Fibroblast of the conjunctiva (primary cell): Measurements from ENCODE around the gene KRIT1.
A peak's percentile ranks its signal among the peaks of the same experiment; 100 is the strongest.
"Not testable (repeated sequence)": the region's sequence is repeated elsewhere in the genome, so short reads cannot be mapped to it uniquely, and the experiment has no call there.

Experiments used
- DNase-seq: peaks from one replicate; pipeline ENCODE4 v3.0.0-alpha.2; 2010; ENCODE audit warnings: low read depth

Gene KRIT1

DNA sequence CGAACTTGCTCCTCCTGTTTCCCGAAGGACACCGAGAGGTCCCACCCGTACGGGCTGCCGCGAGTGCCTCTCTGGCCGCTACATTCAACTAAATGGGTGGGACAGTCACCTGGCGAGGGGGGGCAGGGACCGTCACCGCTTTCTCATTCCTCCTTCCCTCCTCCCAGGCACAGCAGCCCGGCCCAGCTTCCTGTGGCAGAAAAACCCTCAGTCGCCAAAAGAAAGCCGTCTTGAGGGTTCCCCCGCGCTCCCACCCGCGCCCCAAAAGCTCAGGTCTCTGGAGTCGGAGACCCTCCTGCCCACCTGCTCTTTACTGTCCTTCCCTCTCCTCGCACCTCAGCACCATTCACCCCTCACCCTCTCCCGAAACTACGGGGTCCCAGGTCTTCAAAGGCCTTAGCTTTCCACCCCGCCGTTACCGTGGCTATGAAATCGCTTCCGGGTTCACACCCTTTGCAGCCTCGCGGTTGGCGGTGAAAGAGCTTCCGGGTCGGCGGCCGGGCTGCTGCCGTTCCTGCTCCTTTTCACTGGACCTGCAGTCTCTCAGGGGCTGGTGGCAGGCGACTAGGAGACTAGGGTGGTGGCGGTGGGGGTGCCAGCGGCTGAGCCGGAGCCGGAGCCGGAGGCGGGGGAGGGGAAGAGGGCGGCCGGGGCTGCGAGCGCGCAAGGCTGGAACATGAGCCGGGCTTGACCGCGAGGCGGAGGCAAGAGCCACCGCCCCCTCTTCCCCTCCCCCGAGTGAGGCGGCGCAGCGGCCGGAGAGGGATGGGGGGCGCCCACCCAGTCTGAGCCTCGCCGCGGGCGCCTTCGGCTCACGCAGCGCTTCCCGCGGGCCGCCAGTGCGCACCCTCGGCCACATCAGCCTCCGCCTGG is at the start of gene KRIT1, which contains the start of gene ANKIB1:
Gene KRIT1 (minus strand): TSS at position 428 of the 873 bp plus-strand sequence. CDS start 3,779 bp downstream, outside the sequence.
Gene ANKIB1 (plus strand): TSS at position 488 of the 873 bp plus-strand sequence. CDS start 49,005 bp downstream, outside the sequence.
- peak; percentile 39 for DNase-seq

GRCh38 chr7:92295391-92295790 is 49.7 kb upstream of the KRIT1 start:
- DNase-seq = no peak

DNA sequence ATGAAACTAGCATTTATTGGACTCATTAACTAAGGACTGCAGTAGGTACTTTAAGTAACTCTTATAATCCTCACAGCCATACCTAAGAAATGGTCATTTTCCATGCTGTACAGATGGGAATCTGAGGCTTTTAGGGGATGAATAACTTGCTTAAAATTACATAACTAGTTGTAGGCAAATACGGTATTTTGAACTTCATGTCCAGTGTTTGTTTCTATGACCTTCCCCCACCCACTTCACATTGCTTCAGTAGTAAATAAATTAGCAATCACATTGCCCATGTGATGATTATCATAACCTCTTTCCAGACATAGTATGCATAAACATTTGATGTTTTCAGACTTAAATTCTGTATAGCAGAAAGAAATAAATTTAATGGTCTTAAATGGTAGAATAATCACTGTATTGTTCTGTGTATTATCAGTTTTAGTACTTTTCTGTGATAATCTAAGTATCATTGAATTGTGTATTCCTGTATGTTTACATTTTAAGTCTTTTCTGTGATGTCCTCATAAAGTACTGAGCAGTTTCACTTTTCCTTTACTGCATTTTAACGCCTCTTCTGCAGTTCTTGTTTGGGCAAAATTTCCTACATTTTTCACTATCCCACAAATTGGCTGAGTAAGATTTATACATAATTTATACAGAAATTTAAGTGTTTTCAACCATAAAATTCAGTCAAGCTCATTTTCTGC is 48.3 kb upstream of the KRIT1 start:
- DNase-seq = no peak

GRCh38 chr7:92292981-92293380 is 47.3 kb upstream of the KRIT1 start:
- DNase-seq = no peak

- no peak for DNase-seq
Observed at GRCh38 chr7:92289321-92289720, 43.6 kb upstream of the KRIT1 start.

DNA sequence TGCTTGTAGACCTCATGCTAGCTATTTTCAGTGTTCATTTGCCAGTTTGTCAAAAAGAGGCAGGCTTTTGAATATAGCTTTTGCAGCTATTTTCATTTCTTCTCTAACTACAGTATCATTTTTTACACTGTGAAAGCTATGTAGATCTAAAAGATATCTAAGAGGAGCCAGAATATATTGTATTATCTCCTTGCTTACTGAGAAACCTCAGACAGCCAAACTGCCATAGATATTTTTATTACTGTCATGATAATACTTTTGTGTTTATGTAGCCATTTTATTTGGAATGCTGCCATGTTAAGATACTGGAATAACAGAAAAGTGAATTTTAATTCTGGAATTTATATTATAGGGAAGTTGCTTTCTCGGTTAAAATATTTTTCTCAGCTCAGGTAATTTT is 37.2 kb upstream of the KRIT1 start:
- DNase-seq = no peak

- no peak for DNase-seq
Observed at GRCh38 chr7:92282221-92282814, 36.6 kb upstream of the KRIT1 start.

DNA sequence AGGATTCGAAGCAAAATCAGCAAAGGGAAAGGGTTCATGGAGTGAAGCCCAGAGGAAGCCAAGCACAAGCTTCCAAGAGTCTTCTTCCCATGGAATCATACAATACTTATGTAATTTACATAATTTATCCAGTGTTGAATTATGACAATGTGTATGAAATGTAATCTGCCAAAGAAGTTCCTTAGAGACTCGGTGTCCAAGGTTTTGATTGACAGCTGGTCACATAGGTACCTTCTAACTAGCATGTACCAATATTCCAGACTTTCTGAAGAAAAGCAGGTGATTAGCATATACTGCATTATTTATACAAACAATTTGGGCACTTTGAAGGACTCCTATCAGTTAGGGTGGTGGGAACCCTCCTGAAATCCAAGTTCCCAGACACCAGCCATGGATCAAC is 35.3 kb upstream of the KRIT1 start:
- no peak for DNase-seq

- DNase-seq = no peak
Observed at GRCh38 chr7:92279396-92280031, 33.8 kb upstream of the KRIT1 start.

DNA sequence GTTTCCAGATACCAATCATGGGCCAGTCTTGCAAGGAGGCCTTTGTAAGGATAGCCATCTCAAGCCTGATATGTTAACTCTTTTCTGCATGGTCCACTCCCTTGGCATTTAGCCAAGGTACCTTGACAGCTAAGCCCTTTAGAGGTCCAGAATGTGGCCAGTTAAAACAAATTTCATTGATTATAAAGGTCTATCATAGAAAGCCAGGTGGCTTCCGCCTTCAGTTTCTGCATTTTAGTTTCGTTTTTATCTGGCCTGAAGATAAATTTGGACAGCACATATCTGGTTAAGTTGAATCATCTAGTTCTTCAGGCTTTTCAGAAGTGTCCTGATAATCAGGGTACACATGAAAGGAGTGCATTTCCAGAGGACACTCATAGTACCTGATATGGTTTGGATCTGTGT is 30.7 kb upstream of the KRIT1 start:
- DNase-seq = no peak

DNA sequence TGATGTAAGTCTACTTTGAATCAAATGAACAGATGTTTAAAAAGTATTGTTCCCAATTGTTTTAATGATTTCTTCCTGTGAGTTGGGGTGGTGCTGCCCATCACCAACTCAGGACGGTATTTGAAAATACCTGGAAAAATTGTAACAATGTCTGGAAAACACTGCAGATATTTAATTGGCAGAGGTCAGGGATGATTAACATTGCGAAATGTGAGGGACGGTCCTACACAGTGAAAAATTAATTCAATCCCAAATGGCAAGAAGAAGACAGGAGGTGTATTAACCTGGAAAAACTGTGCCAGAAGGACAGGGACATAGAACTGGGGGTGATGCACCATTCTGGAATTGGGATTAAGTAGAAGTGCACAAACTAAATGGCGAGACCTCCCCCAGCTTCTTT is 29.6 kb upstream of the KRIT1 start:
- no peak for DNase-seq

DNA sequence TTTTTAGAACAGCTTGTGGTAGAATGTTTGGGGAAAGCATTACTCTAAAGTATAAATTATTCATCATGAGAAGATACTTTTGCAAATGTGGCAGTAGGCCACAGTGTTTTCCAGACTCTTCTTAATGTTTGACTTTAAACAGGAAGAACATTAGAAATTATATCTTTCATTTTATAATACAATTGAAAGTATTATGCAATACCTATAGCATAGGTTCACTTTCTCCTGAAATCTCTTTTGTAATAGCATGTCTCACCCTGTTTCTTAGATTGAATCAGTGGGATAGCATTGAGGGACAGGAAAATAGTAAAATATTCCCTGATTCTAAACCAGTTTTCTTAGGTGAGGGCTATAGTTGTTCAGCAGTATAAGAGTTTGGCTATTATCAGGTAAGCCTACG is 23.2 kb upstream of the KRIT1 start:
- DNase-seq = no peak

- DNase-seq = no peak
Observed at GRCh38 chr7:92266415-92267241, 20.9 kb upstream of the KRIT1 start.

DNA sequence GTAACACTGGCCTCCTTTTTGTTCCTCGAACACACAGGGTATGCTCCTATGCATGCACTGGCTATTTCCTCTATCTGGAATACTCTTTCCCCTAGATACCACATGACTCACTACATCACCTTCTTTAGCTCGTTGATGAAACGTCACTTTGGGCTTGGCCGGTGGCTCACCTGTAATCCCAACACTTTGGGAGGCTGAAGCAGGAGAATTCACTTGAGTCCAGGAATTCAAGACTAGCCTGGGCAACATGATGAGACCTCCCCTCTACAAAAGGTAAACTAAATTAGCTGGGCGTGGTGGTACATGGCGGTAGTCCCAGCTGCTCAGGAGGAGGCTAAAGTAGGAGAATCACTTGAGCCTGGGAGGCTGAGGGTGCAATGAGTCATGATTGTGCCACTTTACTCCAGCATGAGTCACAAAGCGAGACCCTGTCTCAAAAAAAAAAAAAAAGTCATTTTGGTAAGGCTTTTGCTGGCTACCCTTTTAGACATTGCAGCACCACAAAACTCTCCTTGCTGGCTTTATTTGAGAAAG is 14.6 kb upstream of the KRIT1 start:
- no peak for DNase-seq

DNA sequence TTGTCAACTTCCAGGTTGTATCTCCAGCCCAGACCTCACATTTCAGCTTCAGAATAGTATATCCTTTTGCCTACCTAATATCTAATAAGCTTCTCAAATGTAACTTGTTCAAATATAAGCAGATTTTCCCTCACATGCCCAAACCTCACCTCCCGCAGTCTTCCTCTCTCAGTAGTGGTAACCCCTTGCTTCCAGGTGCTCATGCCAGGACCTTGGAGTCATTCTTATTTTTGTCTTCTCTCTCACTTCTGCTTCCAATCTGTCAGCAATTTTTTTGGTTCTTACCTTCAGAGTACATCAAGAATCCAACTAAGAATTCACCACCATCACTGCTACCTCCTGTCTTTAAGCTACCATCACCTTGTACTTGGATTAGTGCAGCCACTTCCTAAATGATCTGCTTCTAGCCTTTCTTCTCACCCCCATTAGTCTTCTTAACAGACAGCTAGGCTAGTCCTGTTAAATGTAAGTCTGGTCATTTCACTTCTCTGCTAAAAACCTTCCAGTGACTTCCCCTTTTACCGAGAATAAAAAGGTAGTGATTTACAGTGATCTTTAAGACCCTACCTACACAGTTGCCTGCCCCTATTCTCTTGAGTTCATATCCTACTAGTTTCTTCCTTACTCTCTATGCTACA is 14.0 kb upstream of the KRIT1 start:
- DNase-seq = no peak

GRCh38 chr7:92259062-92259461 is 13.3 kb upstream of the KRIT1 start:
- no peak for DNase-seq

DNA sequence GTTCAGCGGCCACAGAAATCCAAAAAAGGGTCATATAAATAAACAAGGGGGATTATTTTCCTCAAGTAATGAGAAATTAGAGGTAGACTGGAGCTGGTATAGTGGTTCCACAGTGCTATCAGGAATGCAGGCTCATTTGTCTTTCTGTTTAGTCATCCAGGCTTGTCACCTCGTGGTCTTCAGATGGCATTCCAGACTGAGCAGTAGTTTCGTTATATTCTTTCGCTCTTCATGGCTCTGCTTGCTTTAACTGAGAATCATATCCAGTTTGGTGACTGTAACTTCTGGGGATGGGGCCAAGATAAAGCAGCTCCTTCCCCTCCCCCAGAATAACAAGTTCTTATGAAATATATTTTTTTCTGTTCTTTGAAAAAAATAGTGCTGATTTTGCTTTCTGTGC is 9.6 kb upstream of the KRIT1 start:
- DNase-seq = peak; percentile 12

- not testable (repeated sequence) for DNase-seq
Observed at GRCh38 chr7:92254800-92255199, 9.1 kb upstream of the KRIT1 start.

DNA sequence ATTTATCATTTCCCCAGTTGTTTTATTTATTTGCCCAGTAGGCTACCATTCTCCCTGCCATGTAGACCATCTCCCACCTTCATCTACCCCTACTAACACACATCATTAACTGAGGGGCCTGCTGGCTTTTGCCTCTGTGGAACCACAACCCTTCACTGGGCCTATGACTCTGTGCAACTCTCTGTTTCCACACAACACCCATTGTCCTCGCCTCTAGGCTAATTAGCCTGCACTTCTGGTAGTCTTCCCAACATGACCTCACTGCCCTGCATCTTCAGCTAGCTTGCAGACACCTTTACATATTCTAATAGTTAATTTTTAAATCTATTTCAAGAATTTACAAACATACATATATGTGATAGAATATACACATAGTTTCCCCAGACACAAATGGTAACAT is 7.5 kb upstream of the KRIT1 start:
- DNase-seq = no peak

- no peak for DNase-seq
Observed at GRCh38 chr7:92251181-92251580, 5.5 kb upstream of the KRIT1 start.

DNA sequence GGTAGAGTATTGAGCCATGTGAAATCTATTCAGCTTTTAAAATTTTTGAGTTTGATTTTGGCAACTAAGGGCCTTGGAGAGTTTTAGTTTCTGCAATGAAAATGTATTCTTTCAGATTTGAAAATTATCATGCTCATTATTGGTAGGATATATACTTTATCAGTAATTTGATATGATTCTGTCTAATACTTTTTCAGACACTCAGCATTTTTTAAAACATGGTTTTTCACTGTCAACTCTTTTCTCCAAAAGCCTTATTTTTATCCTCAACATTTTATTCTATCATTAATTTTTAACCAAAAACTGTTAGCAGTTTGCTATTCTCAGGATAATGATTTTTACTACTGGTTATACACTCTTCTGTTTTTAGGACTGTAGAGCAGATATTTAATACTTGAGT is 4.9 kb upstream of the KRIT1 start:
- DNase-seq = no peak
